Esophagus squamous epithelium (tissue), 4 donors: ENCODE data around the gene APOLD1.

Experiments
- CTCF ChIP-seq, 6 experiments: fragments of 450-650 bp in 4 of 6; fragments of 200-600 bp in 2 of 6; sonication (generic) in 2 of 6; IDR thresholded peaks; one replicate each; pipeline ENCODE4 v1.5.1; 2016 to 2019; ENCODE audit warnings: antibody characterized with exemption in 6 of 6, mild to moderate bottlenecking in 4 of 6, moderate library complexity in 4 of 6
- POLR2A ChIP-seq, 4 donors: fragments of 450-650 bp; IDR thresholded peaks; one replicate each; pipeline ENCODE4 v1.6.1; 2017; ENCODE audit warnings: antibody characterized with exemption in 4 of 4, mild to moderate bottlenecking in 4 of 4, moderate library complexity in 3 of 4

GRCh38 chr12:12774791-12775190 is 10.7 kb upstream of the APOLD1 start:
- no peak for TF ChIP-seq CTCF (IDR thresholded peaks at IDR 0.05)
- no peak for TF ChIP-seq POLR2A (IDR thresholded peaks at IDR 0.05)
